Neural progenitor cell (in vitro differentiated cells): ENCODE data around the gene MGLL. TPM values are rescaled to one million over a fixed set of nuclear protein-coding genes. Genes with fewer than 3 reads are reported as not detected.
"Not testable (repeated sequence)": the region's sequence is repeated elsewhere in the genome, so short reads cannot be mapped to it uniquely, and the experiment has no call there.

Experiments used
- DNase-seq: peaks from one replicate; pipeline ENCODE4 v3.0.0-alpha.2; 2016; ENCODE audit warnings: low spot score
- H2AFZ ChIP-seq: fragments of 200-600 bp; sonication (generic); replicated peaks from 2 replicates; pipeline ENCODE4 v1.6.1; 2016; ENCODE audit warnings: antibody characterized with exemption
- H3F3A ChIP-seq: fragments of 200-600 bp; sonication (generic); 2 replicates; pipeline ENCODE4 v1.6.1; 2016; ENCODE audit warnings: antibody characterized with exemption, low read depth
- H3K27ac ChIP-seq: fragments of 200-600 bp; sonication (generic); 2 replicates; pipeline ENCODE4 v1.5.1; 2016; ENCODE audit warnings: mild to moderate bottlenecking
- H3K27me3 ChIP-seq: fragments of 200-600 bp; sonication (generic); 2 replicates; pipeline ENCODE4 v1.6.1; 2016; ENCODE audit warnings: mild to moderate bottlenecking, moderate library complexity
- H3K36me3 ChIP-seq: fragments of 200-600 bp; sonication (generic); 2 replicates; pipeline ENCODE4 v1.5.1; 2016
- H3K4me1 ChIP-seq: fragments of 200-600 bp; sonication (generic); 2 replicates; pipeline ENCODE4 v1.6.1; 2016; ENCODE audit warnings: mixed run types
- H3K4me2 ChIP-seq: fragments of 200-600 bp; sonication (generic); 2 replicates; pipeline ENCODE4 v1.6.1; 2016
- H3K4me3 ChIP-seq: fragments of 200-600 bp; sonication (generic); 2 replicates; pipeline ENCODE4 v1.5.1; 2016
- H3K79me2 ChIP-seq: fragments of 200-600 bp; sonication (generic); 2 replicates; pipeline ENCODE4 v1.6.1; 2016; ENCODE audit warnings: low read depth
- H3K9ac ChIP-seq: fragments of 200-600 bp; sonication (generic); 2 replicates; pipeline ENCODE4 v1.6.1; 2016
- H3K9me3 ChIP-seq: fragments of 200-600 bp; sonication (generic); 2 replicates; pipeline ENCODE4 v1.5.1; 2016; ENCODE audit warnings: low read depth
- H4K20me1 ChIP-seq: fragments of 200-600 bp; sonication (generic); 2 replicates; pipeline ENCODE4 v1.6.1; 2016; ENCODE audit warnings: low read depth
- H3K27ac Mint-ChIP-seq: 3 replicates; pipeline ENCODE4 v1.8.0; 2021; ENCODE audit warnings: mixed read lengths
- H3K27me3 Mint-ChIP-seq: 2 replicates; pipeline ENCODE4 v1.8.0; 2022; ENCODE audit warnings: low read depth, mild to moderate bottlenecking, inconsistent platforms, moderate library complexity, mixed read lengths; ENCODE audit not compliant: insufficient read depth
- H3K36me3 Mint-ChIP-seq: 3 replicates; pipeline ENCODE4 v1.8.0; 2021; ENCODE audit warnings: mixed read lengths
- H3K4me1 Mint-ChIP-seq: 3 replicates; pipeline ENCODE4 v1.8.0; 2021; ENCODE audit warnings: mixed read lengths
- H3K4me3 Mint-ChIP-seq: 3 replicates; pipeline ENCODE4 v1.8.0; 2021; ENCODE audit warnings: mild to moderate bottlenecking, moderate library complexity, mixed read lengths
- H3K9me3 Mint-ChIP-seq: 3 replicates; pipeline ENCODE4 v1.8.0; 2020; ENCODE audit warnings: mixed read lengths
- EZH2 ChIP-seq: fragments of 200-600 bp; sonication (generic); IDR thresholded peaks from 2 replicates; pipeline ENCODE4 v1.6.1; 2017; ENCODE audit warnings: antibody characterized with exemption, mild to moderate bottlenecking, moderate library complexity
- EZH2phosphoT487 ChIP-seq: fragments of 200-600 bp; sonication (generic); IDR thresholded peaks from 2 replicates; pipeline ENCODE4 v1.6.1; 2017; ENCODE audit warnings: antibody characterized with exemption
- total RNA-seq: library from RNA; depleted of rRNA; stranded (reverse); fragments of >200 nt; gene quantifications from 2 replicates; pipeline ENCODE4 v1.2.3, GENCODE V29; 2015; ENCODE audit warnings: low replicate concordance
- TF ChIP-seq, protein P1 (sequence below): fragments of 200-600 bp; sonication (generic); IDR thresholded peaks from 2 replicates; pipeline ENCODE4 v1.5.1; 2017; ENCODE audit warnings: antibody characterized with exemption, mild to moderate bottlenecking

Gene MGLL
- total RNA-seq, 1 donor from 2014 or later = 0.15 TPM

DNA sequence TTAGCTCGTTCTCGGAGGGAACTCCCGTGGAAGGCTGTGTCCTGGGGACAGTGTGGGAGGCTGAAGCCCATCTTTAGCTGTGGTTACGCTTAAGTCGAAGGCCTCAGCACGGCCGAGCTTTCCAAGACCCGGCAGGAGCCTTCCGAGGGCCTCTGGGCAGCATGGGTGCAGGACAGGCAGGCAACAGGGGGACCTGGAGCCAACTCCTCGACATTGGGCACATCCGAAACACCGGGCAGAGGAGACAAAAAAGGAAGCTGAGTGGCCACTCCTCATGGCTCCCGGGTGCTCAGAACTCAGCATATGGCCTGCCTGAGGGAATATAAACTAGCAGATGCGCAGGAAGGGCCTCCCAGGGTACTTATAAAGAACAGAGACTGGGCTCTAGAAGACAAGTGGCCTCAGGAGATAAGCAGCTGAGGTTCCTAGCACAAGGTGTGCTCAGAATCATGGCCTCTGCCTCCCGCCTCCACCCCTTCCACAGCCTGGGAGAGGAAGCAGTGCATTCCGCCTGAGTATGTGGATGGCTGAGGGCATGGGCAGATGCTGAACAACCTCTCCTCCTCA lies 115.4 kb downstream of the MGLL start:
- H3K79me2 ChIP-seq = no peaks in the 10 kb centered on the region
- no peak overlapping the region for H3K4me3 Mint-ChIP-seq
- H2AFZ ChIP-seq = no peak overlapping the region
- H3F3A ChIP-seq = no peaks in the 10 kb centered on the region
- no peaks in the 10 kb centered on the region for H3K36me3 ChIP-seq
- H3K4me3 ChIP-seq = no peak overlapping the region
- H3K27me3 Mint-ChIP-seq = peaks cover 6% of the 10 kb centered on the region
- no peak for TF ChIP-seq EZH2phosphoT487
- TF ChIP-seq EZH2 = no peak
- TF ChIP-seq, protein P1, sequence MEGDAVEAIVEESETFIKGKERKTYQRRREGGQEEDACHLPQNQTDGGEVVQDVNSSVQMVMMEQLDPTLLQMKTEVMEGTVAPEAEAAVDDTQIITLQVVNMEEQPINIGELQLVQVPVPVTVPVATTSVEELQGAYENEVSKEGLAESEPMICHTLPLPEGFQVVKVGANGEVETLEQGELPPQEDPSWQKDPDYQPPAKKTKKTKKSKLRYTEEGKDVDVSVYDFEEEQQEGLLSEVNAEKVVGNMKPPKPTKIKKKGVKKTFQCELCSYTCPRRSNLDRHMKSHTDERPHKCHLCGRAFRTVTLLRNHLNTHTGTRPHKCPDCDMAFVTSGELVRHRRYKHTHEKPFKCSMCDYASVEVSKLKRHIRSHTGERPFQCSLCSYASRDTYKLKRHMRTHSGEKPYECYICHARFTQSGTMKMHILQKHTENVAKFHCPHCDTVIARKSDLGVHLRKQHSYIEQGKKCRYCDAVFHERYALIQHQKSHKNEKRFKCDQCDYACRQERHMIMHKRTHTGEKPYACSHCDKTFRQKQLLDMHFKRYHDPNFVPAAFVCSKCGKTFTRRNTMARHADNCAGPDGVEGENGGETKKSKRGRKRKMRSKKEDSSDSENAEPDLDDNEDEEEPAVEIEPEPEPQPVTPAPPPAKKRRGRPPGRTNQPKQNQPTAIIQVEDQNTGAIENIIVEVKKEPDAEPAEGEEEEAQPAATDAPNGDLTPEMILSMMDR = no peak
- no peaks in the 10 kb centered on the region for H4K20me1 ChIP-seq
- no peak overlapping the region for H3K4me2 ChIP-seq
- H3K27ac Mint-ChIP-seq = no peak overlapping the region
- no peak overlapping the region for H3K27ac ChIP-seq
- H3K4me1 ChIP-seq = peaks cover 10% of the 10 kb centered on the region
- peaks cover 14% of the 10 kb centered on the region for H3K9me3 Mint-ChIP-seq
- no peak overlapping the region for H3K9ac ChIP-seq
- H3K27me3 ChIP-seq = no peaks in the 10 kb centered on the region
- no peak for DNase-seq
- peaks cover 21% of the 10 kb centered on the region for H3K4me1 Mint-ChIP-seq
- no peaks in the 10 kb centered on the region for H3K36me3 Mint-ChIP-seq
- no peaks in the 10 kb centered on the region for H3K9me3 ChIP-seq

DNA sequence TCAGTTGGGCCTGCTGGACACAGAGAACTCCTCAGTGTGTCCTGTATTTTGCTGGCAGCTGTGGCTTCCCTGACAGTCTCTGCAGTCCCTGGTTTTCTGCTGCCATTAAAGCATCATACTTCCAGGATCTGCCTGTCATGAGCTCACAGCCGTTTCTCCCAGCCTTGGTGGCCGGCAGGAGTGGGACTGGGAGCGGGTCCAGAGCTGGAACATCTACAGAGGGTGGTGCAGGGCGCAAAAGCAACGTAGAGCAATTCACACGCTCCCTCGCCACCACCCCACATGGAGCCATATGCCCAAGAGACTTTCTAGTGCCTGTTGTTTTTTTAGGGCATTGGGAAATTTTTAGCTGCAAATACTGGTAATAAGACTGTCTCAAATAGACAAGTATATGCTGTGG lies 116.0 kb downstream of the MGLL start:
- H3K36me3 Mint-ChIP-seq = no peaks in the 10 kb centered on the region
- no peak overlapping the region for H3K9ac ChIP-seq
- H3K9me3 Mint-ChIP-seq = peaks cover 14% of the 10 kb centered on the region
- H2AFZ ChIP-seq = no peak overlapping the region
- peaks cover 10% of the 10 kb centered on the region for H3K4me1 ChIP-seq
- no peaks in the 10 kb centered on the region for H4K20me1 ChIP-seq
- TF ChIP-seq, protein P1 = no peak
- TF ChIP-seq EZH2phosphoT487 (no peak), EZH2 (no peak)
- H3K27me3 ChIP-seq = no peaks in the 10 kb centered on the region
- no peaks in the 10 kb centered on the region for H3F3A ChIP-seq
- no peak for DNase-seq
- H3K4me3 Mint-ChIP-seq = no peak overlapping the region
- no peaks in the 10 kb centered on the region for H3K9me3 ChIP-seq
- H3K4me1 Mint-ChIP-seq = peaks cover 20% of the 10 kb centered on the region
- H3K27ac Mint-ChIP-seq = no peak overlapping the region
- no peak overlapping the region for H3K27ac ChIP-seq
- H3K27me3 Mint-ChIP-seq = peaks cover 6% of the 10 kb centered on the region
- H3K79me2 ChIP-seq = no peaks in the 10 kb centered on the region
- H3K4me2 ChIP-seq = no peak overlapping the region
- H3K4me3 ChIP-seq = no peak overlapping the region
- H3K36me3 ChIP-seq = no peaks in the 10 kb centered on the region

DNA sequence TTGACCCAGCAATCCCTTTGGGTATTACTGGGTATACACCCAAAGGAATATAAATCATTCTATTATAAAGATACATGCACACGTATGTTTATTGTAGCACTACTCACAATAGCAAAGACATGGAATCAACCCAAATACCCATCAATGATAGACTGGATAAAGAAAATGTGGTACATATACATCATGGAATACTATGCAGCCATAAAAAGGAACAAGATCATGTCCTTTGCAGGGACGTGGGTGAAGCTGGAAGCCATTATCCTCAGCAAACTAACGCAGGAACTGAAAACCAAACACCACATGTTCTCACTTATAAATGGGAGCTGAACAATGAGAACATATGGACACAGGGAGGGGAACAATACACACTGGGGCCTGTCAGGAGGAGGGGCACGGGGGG lies 117.5 kb downstream of the MGLL start:
- not testable (repeated sequence) for H3K27ac ChIP-seq, H3K36me3 Mint-ChIP-seq

DNA sequence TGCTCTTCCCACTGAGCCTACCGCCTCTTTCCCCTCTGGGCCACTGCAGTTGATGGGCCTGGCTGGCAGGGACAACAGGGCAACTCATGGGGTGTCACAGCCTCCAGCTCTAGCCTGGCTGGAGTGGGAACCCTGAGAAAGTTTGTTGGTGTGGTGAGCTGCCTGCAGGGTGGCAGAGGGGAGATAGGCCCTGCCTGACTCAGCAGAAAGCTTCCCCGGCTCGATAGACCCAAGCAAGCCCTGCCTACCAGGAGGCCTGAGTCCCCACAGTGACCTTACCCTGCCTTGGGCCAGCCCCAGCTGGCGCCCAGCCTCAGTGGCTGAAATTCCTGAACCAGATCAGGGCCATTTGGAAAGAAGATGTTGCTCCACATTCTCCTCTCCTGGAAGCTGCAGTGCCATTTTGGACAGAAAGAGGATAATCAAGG lies 120.2 kb downstream of the MGLL start:
- TF ChIP-seq EZH2 (no peak), EZH2phosphoT487 (no peak)
- TF ChIP-seq, protein P1 = no peak
- H3K27me3 Mint-ChIP-seq = peaks cover 10% of the 10 kb centered on the region

More for the DNA sequence above, 117.5 kb downstream of the MGLL start:
- H3K4me3 Mint-ChIP-seq, H3K27ac Mint-ChIP-seq, H3K9me3 ChIP-seq, H4K20me1 ChIP-seq, H2AFZ ChIP-seq, H3K36me3 ChIP-seq, H3K79me2 ChIP-seq, DNase-seq, H3F3A ChIP-seq, H3K9ac ChIP-seq, H3K4me2 ChIP-seq, H3K4me3 ChIP-seq, H3K27me3 Mint-ChIP-seq, H3K27me3 ChIP-seq: not testable (repeated sequence)
- H3K4me1 Mint-ChIP-seq = peaks cover 14% of the 10 kb centered on the region
- peaks cover 16% of the 10 kb centered on the region for H3K4me1 ChIP-seq
- peaks cover 14% of the 10 kb centered on the region for H3K9me3 Mint-ChIP-seq

More for the DNA sequence above, 120.2 kb downstream of the MGLL start:
- Mint-ChIP-seq H3K27ac (no peak overlapping the region), H3K36me3 (no peaks in the 10 kb centered on the region), H3K9me3 (peaks cover 14% of the 10 kb centered on the region), H3K4me3 (no peak overlapping the region), H3K4me1 (peaks cover 16% of the 10 kb centered on the region)
- Histone ChIP-seq H3K4me2 (no peak overlapping the region), H3K79me2 (no peaks in the 10 kb centered on the region), H3F3A (no peaks in the 10 kb centered on the region), H4K20me1 (no peaks in the 10 kb centered on the region), H3K9me3 (no peaks in the 10 kb centered on the region), H2AFZ (no peak overlapping the region), H3K4me3 (no peak overlapping the region), H3K36me3 (no peaks in the 10 kb centered on the region), H3K27me3 (no peaks in the 10 kb centered on the region), H3K4me1 (peaks cover 6% of the 10 kb centered on the region), H3K9ac (no peak overlapping the region), H3K27ac (no peak overlapping the region)
- no peak for DNase-seq
